Brain microvascular endothelial cell (primary cell): ENCODE measurements around the gene NLRC3.

Source experiments
- DNase-seq: peaks from one replicate; pipeline ENCODE4 v3.0.0-alpha.2; 2020
- H3K27ac ChIP-seq: fragments of 250-450 bp; sonication (Bioruptor Pico); 2 replicates; pipeline ENCODE4 v1.5.1; 2020; ENCODE audit warnings: mild to moderate bottlenecking, moderate library complexity
- H3K27me3 ChIP-seq: fragments of 250-450 bp; sonication (Bioruptor Pico); replicated peaks from 2 replicates; pipeline ENCODE4 v1.5.1; 2020; ENCODE audit warnings: mild to moderate bottlenecking
- H3K36me3 ChIP-seq: fragments of 250-450 bp; sonication (Bioruptor Pico); replicated peaks from 2 replicates; pipeline ENCODE4 v1.5.1; 2020; ENCODE audit warnings: mild to moderate bottlenecking
- H3K4me3 ChIP-seq: 2 replicates; pipeline ENCODE4 v1.5.1; 2011; ENCODE audit warnings: low read depth, mild to moderate bottlenecking, control low read depth, low read length, moderate library complexity
- in situ Hi-C: cut with HindIII; loops from 2 replicates; pipeline ENCODE4 v1.10.0; 2017; ENCODE audit warnings: low sequenced_read_pairs, low pct_ligation_motif_present
- TF ChIP-seq, protein P1 (sequence below): IDR thresholded peaks from 2 replicates; pipeline ENCODE4 v1.5.1; 2011; ENCODE audit warnings: low read depth, mild to moderate bottlenecking, moderate library complexity, low read length, control low read depth, inconsistent platforms; ENCODE audit errors: missing control alignments

Gene NLRC3

GRCh38 chr16:3566990-3567389 lies 10.2 kb downstream of the NLRC3 start:
- TF ChIP-seq, protein P1, sequence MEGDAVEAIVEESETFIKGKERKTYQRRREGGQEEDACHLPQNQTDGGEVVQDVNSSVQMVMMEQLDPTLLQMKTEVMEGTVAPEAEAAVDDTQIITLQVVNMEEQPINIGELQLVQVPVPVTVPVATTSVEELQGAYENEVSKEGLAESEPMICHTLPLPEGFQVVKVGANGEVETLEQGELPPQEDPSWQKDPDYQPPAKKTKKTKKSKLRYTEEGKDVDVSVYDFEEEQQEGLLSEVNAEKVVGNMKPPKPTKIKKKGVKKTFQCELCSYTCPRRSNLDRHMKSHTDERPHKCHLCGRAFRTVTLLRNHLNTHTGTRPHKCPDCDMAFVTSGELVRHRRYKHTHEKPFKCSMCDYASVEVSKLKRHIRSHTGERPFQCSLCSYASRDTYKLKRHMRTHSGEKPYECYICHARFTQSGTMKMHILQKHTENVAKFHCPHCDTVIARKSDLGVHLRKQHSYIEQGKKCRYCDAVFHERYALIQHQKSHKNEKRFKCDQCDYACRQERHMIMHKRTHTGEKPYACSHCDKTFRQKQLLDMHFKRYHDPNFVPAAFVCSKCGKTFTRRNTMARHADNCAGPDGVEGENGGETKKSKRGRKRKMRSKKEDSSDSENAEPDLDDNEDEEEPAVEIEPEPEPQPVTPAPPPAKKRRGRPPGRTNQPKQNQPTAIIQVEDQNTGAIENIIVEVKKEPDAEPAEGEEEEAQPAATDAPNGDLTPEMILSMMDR, result no peak
- no peak for DNase-seq
- Histone ChIP-seq H3K4me3 (no peak overlapping the region), H3K27me3 (no peaks in the 10 kb centered on the region), H3K36me3 (no peaks in the 10 kb centered on the region), H3K27ac (no peak overlapping the region)
- in situ Hi-C loops, result no loop called here

DNA sequence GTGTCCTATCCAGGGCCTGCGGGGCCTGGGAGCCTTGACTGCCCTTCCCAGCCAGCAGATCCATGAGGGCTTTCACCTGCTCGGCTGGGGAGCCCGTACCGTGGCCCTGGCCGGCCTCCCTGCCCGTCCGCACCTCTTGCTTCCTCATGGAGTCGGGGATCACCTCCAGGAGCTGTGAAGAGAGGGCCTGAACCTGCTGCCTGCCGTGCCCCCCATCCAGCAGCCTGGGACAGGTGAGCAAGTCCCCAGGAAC lies 12.4 kb downstream of the NLRC3 start:
- no peak overlapping the region for H3K27ac ChIP-seq
- no peak overlapping the region for H3K4me3 ChIP-seq
- in situ Hi-C loops, result no loop called here
- DNase-seq, result no peak
- H3K27me3 ChIP-seq, result no peaks in the 10 kb centered on the region
- TF ChIP-seq, protein P1, result no peak
- H3K36me3 ChIP-seq, result no peaks in the 10 kb centered on the region

DNA sequence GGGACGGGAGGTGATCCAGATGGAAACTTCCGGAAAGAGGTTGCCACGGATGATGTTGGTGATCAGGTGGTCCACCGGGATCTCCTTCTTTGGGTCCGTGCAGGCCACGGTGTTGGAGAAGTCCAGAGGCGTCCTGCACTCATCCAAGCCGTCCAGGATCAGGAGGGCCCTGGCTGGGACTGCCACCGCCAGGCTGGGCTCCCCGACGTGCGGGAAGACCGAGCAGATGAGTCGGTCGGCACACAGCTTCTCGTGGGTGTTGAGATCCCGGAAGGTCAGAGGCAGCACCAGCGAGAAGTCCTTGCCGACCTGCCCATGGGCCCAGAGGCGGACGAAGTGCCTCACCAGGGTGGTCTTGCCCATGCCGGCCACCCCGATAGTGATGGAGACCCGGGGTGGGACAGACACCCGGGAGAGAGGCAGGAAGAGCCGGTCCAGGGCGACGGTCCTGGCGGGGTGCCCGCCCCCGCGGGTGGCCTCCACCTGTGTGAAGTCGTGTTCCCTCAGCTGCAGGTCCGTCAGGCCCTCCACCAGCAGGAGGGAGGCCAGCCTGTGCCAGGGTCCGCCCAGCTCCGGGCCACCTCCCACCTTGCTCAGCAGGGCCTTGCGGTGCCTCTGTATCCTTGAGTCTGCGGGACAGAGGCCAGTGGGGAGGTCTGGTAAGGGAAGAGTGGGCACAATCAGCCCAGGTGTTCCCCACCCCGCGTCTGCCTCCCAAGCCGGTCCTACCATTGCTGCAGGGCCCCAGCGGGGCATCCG lies 12.9 kb downstream of the NLRC3 start:
- no peak for DNase-seq
- Histone ChIP-seq H3K36me3 (no peaks in the 10 kb centered on the region), H3K27me3 (no peaks in the 10 kb centered on the region), H3K27ac (no peak overlapping the region), H3K4me3 (no peak overlapping the region)
- in situ Hi-C loops, result no loop called here
- TF ChIP-seq, protein P1, result no peak

- DNase-seq, result no peak
- in situ Hi-C loops, result no loop called here
Observed at GRCh38 chr16:3562914-3563480, 14.2 kb downstream of the NLRC3 start.

DNA sequence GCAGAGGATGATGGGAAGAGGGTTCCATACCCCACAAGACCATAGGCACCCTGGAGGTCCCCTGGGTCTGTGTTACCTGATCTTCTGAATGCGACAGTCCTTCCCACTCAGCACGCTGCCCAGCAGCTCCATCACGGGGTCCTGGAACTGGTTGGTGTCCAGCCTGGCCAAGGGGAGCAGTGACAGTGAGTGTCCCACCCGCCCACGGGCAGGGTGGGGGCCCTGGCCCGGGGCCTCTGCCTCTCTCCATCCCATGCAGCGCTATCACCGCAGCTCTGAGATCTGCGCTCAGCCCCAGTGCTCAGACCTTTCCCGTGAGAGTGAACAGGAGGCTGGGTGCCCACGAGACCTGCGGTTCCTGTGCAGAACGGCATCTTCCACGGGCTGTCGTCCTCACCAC lies 15.6 kb downstream of the NLRC3 start:
- Histone ChIP-seq H3K36me3 (no peaks in the 10 kb centered on the region), H3K4me3 (no peak overlapping the region), H3K27me3 (no peaks in the 10 kb centered on the region), H3K27ac (no peak overlapping the region)
- DNase-seq, result no peak
- in situ Hi-C loops, result no loop called here
- TF ChIP-seq, protein P1, result no peak

More at GRCh38 chr16:3562914-3563480, 14.2 kb downstream of the NLRC3 start:
- Histone ChIP-seq H3K4me3 (no peak overlapping the region), H3K36me3 (no peaks in the 10 kb centered on the region), H3K27ac (no peak overlapping the region), H3K27me3 (no peaks in the 10 kb centered on the region)
- TF ChIP-seq, protein P1, result no peak
